NCI-H2029 (cell line): ENCODE results near the gene PHF19.

Experiments
- DNase-seq: peaks from one replicate; lab custom pipeline; 2025; lab: John Stamatoyannopoulos, UW

PHF19 gene

DNA sequence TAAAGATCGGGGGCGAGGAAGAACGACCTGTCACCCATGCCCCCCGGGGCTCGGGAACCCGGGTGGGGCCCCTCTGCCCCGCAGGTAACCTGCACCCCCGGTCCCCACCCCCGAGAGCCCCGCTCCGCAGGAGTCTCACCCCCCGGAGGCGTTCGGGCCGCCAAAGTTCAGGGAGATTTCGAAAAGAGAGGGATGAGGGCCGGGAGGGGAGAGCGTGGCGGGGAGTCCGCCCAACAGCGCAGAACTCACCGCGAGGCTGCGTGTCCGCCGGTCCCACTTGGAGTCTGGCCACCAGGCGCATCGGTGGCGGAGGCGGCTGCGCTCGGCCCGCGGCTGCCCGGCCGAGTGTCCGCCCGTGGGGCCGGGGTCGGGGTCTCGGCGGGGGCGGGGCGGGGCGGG is at the start of gene PHF19:
TSS of gene PHF19 (minus strand) at position 347 of the 399 bp plus-strand sequence. CDS start 2,447 bp downstream, outside the sequence.
- no peak for DNase-seq

DNA sequence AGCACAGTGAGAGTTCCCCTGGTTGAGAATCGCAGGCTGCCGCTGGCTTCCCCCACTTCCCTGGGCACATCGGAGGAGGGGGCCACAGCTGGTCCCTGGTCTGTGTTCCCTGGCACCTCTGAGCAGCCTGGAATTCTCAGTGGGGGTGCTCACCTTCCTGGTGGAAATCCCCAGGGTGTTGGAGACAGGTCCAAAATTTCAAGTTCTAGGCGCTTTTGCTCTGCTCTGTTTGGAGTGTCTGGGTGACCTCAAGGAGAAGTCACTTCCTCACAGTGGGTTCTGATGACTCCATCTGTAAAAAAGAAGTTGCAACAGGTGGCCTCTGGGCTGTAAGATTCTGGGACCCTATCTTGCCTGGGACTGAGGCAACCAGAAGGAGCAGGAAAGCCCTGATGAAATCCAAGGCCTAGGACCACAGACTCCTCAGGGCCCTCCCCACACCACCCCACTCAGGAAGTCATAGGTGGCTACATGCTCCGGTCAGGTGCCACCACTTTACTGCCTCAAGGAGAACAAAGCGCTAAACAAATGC is 49.5 kb upstream of the PHF19 start, which contains the start of gene TRAF1:
TSS of gene TRAF1 (minus strand) at position 400 of the 532 bp plus-strand sequence. CDS start 721 bp downstream, outside the sequence.
- no peak for DNase-seq

DNA sequence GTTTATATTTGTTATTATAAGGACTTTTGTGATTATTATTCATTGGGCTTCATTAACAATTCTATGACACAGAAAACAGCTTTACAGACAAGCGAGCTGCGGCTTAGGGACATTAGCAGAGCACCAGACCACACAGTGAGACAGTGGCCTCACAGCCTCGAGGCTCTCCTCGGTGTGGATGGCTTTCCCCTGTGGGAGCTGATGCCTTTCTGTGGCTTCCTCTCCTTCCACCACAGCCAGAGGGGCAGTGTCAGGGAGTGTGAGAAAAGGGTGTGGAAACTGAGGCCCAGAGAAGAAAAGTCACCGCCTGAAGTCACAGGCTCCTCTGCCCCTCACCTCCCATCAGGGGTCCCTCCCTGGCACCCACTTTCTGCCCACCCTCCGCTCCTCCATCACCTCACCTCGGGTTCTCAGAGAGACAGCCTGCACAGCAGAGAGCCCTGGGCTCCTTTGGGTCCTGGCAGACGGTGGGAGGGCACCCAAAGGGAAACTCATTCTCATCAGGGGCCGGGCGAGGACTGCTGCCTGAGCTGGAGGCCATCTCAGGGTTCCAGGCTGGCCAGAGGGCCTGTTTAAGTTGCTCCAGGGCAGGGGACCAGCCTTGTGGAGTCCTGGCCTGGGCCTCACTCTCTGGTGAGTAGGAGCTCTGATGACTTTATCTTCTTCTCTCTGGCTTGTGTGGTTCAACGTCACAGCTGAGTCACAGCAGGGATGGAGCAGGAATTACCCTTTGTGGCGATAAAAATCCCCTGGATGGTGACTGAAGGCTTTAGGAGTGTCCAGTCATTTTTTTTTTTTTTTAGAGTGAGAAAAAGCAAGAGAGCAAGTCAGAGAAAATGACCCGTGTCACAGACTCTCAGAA is 48.8 kb upstream of the PHF19 start:
- DNase-seq = no peak

DNA sequence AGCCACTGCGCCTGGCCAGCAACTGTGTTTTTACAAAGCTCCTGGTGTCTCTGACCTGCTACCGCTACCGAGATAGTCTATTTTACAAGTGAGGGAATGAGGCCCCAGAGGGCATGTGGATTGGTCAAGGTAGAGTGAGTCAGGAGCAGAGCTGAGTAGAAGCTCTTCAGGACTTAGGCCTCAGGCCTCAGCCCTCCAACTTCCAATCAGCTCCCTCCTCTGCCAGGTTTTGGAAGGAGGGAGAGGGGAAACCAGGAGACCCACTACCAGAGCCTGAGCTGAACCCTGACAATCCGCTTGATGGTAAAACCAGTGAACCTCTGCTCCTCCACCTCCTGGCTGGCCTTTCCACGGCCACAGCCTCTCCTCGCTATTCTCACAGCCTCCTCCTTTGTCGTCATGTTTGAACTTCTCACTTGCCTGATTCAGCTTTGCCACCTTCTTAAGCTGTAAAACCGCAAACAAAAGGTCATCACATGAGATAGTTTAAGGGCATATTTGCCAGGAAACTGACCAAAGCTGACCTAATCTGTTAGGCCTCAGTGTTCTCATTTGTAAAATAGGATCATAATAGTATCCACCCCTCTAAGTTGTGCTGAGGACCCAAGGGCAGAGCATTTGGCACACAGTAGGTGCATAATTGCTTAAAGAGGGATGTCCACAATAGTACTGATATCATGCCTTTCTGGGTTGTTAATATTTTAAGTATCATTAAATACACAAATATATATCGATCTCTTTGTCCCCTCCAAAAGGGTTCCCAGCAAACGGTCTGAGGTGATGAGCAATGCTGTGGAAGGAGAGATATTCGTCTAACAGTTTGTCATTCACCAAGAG is 47.9 kb upstream of the PHF19 start:
- DNase-seq = no peak

DNA sequence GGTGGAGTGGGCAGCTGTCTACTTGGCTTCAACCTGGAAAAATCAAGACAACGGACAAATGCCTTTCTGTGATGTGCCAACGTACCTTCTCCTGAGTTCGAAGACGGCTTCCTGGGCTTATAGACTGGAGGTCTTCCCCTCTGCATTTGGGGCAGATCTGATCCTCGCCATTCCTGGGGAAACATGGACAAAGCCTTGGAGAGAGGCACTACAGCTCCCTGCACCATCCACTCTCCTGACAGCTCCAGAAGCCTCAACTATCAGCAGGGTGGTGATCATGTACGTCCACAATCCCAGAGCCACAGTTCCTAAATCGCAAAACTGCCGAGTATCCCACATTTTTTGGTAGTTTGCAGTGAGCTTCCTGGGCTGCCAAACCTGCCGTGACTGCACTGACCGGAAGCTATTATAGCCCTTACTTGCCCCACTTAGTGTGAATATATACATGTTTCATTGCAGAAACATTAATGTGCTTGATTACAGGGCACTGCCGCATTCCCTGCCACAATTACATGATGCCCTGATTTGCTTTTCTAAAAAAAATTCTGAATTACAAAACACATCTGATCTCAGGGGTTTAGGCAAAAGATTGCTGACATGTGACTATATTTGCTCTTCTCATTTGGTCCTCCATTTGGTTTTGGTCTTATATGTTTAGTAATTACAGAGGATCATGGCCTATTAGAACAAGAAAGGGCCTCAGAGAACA is 46.8 kb upstream of the PHF19 start:
- no peak for DNase-seq

DNA sequence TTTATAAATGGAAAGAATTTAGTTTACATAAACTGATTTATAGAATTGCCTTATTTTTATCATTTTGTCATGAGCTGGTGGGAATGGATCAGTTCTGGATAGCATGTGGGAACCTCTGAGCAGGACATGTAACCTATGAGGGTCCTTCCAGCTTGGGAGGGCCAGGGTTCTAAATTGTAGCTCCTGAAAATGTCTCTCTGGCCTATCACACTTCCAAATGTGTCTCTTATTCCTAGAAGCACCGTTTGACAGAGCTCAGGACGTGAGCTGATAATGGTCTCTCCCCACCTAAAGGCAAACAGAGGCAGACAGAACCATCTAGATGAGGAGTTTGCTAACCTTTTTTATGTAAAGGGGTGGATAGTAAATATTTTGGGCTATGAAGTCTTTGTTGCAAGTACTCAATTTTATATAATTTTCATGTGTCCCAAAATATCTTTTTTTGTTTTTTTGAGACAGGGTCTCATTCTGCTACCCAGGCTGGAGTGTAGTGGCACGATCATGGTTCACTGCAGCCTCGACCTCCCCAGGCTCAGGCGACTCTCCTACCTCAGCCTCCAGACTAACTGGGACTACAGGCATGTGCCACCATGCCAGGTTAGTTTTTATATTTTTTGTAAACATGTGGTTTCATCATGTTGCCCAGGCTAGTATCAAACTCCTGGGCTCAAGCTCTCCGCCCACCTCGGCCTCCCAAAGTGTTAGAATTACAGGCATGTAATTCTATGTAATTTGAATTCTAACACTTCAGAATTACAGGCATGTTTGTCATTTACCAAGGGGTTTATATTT is 45.6 kb upstream of the PHF19 start:
- DNase-seq = no peak

DNA sequence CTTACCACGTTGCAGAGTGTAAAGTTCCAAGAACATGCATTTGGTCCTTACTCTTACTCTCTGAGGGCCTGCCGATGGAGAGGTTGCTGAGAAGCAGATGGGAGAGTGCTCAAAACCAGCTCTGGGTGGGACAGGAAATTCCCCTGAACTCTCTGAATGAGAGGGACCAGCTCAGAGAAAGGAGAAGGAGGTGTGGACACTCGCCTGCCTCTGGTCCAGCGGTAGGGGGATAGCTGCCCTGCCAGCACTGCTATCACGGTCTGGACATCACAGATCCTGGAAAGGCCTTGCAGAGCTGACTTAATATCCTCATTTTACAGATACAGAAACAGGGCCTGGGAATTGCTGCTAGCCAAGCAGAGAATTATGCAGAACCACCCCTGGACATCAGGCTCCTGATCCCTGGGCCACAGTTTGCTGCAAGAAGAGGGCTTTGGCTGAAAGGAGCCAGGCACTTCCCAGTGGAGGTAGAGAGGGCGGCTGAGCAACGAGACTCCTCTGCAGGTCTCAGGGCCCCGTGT is 44.7 kb upstream of the PHF19 start:
- DNase-seq = no peak

DNA sequence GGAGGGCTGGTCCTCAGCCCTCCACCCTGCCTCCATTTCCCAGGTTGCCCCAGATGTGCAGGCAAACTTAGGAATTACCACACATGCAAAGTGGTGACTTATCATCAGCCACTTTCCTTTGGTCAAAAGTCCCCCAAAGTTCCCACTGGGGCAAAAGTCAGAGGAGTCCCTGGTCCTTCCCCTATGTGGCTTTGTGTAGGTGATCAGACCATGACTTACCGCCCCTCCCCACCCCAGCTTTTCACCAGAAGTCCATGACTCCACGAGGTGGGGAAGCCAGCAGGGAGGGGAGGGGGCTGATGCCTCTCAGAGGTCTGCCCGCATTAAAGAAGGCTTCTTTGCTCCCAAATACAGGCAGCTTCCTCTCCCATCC is 43.8 kb upstream of the PHF19 start:
- DNase-seq = no peak

DNA sequence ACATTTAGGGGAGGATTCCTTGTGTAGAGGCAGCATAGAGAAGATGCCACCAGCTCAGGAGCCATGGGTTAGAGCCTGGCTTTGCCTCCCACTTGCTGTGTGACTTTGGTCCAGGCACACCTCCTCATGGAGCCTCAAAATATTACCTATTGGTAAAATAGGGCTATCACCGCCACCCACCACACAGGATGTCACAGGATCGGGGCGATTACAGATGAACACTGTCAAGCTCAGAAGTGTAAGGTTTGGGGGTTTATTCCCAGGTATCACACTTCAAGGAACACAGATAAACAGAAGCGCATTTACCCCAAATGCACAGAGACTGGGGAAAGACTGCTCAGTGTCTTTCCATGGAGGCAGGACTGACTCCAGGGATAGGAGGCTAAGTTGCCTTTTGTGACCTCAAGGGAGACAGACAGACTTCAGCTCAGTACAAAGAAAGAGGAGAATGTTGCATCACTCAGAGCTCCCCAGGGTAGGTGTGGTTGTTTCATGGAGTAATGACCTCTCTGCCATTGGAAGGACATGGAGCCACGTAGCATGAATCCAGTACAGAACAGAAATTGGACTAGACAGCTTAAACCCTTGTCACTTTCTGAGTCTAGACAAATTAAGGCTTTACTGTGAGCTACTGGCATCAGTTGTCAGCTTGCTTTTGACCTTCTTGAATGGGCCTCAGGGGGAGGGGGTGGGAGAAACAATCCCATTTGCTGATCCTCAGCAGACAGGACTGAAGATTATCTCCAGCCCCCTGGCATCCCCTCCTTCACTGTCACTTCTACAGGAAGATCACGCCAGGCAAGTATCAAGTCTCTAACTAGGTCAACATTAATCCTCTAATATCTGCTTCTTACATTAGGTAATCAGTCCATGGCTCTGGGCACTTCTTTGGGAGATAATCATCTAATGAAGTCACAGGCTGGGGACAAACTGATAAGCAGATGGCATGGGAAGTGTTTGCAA is 43.1 kb upstream of the PHF19 start:
- DNase-seq = no peak

DNA sequence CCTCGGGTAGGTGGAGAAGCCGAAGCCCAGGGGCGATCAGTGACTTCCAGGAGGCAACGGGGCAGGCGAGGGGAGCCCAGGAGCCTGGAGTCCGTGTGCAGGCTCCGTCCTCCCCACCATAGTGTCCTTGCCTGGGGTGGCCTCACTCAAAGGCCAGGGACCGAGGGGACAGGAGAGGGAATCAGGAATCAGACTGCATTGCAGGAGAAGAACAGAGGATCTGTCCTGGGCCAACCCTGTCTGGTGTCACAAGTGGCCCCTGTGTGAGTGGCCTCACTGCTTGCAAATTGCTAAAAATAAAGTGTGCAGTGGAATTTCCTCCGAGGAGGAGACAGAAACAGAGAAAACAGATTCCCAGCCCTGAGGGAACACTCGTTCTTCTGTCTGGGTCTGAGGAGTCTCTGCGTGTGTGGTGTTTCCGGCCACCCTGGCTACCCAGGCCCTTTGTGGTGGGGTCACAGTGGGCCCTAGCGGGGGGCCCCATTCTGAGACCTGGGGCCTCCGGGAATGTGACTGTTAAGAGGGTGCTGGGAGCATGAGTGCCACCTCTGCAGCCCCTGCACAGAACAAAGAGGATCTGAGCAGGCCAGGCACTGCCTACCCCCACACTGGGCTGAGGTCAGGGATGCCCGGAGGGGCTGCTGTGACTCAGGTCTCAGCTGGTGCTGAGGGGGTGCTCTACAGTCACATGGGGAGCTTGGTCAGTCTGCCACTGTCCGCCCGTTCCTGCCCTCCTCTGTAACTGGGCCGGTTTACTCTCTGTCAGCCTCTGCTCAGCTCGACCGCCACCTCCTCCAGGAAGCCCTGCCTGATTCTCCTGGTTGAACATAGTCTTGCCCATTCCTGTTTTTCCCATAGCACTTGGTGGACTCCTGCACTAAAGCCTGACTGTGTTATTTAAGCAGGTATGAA is 42.2 kb upstream of the PHF19 start:
- DNase-seq = no peak

DNA sequence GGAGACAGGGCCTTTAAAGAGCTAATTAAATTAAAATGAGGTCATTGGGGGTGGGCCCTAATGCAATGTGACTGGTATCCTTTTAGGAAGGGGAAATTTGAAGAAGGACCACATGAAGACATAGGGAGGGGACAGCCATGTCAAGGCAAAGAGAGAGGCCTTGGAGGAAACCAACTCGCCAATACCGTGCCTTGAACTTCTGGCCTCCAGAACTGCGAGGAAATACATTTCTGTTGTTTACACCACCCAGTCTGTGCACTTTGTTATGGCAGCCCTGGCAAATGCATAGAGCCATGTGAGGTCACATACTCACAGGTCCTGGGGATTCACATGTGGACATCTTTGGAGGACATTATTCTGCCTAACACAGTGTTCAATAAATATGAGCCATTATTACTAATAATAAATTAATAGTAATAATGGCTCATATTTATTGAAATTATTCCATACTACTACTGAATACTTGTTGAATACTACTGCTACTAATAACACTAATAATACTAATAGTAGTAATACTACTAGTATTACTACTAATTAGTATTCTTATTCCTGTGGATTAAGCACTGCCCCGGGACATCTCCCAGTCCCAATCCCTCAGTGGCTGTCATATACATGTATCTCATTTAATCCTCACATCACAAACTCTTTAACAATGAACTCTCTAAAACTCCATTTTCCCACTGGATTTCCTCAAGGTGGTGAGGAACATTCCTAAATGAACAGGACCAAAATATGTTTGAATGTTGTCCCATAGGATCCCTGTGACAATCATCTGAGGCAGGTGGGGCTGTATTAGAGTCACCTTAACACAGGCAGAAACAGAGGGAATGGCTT is 41.2 kb upstream of the PHF19 start:
- no peak for DNase-seq

DNA sequence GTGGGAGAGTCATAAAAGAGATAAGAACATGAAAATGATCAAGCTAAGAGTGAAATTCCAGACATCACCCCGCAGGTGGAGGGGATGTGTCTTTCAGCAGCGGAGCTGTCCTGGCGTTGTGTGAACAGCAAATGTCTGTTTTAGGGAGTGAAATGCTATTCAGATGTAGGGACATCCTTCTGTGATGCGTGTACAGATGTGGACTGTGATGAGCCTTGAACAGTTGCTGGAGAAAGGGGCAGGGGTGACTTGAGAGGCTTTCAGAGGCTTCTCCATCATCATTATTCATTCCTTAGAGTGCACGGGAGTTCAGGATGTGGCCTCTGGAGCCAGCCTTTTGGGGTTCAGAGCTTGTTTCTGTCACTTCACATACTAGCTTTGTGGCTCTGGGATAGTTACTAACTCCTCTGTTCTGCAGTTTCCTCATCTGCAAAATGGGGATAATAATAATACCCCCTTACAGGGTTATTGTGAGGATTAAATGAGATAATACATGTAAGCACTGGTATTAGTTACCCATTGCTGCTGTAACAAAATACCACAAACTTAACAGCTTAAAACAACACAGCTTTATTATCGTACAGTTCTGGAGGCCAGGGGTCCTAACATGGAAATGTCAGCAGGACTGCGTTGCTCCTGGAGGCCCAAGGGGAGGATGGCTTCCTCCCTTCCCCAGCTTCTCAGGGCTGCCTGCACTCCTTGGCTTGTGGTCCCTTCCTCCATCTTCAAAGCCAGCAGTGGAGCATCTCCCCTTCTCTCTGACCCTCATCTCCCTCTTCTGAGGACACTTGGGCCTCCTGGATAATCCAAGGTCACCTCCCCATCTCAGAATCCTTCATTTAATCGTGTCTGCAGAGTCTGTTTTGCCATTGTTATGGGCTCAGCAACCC is 40.2 kb upstream of the PHF19 start:
- no peak for DNase-seq

DNA sequence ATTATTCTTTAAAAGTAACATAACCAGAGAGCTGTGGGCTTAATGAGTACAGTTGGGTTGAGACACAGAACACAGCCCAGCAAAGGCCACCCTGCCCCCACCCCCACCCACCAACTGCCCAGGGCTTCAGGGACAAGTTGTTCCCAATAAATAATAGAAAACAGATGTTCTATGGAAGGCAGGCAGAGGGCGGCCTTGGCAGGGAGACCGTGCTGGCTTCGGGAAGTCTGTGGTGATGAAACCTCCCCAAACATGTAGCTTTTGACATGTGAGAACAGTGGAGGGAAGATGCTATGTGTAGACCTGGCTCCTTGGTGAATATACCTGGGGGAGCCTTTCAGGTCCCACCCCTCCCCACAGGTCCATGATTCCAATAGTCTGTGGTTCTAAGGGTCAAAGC is 39.6 kb upstream of the PHF19 start:
- DNase-seq = no peak

DNA sequence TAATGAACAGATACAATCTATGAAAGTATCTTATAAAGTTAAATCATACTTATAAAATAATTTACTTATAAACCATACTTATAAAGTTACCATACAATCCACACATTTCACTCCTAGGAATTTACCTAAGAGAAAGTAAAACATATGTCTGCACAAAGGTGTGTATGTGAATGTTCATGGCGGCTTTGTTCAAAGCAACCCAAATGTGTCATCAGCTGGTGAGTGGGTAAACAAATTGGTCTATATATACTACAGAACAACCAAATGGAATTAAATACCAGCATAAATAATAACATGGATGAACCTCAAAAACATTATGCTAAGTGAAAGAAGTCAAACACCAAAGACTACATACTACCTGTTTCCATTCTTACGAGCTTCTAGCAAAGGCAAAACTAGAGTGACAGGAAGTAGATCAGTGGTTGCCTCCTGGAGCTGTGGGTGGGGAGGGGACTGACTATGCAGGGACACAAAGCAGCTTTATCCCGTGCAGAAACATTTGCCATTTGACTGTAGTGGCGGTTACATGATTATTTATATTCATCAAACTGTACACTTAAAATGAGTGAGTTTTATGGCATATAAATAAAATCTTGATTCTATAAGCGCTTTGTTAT is 39.0 kb upstream of the PHF19 start:
- DNase-seq = no peak

DNA sequence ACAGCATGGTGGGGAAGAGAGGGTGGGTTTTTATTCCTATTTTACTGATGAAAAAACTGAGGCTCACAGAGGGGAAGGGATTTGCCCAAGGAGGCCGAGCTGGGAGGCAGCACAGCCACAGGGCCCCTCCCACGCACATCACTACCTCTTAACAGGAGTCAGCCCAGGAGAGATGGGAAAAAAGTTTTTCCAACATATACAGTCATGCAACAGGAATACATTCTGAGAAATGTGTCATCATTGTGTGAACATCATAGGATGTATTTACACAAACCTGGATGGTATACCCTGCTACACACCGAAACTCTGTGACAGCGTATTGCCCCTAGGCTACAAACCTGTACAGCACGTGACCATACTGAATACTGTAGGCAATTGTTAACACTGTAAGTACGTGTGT is 38.0 kb upstream of the PHF19 start:
- no peak for DNase-seq

DNA sequence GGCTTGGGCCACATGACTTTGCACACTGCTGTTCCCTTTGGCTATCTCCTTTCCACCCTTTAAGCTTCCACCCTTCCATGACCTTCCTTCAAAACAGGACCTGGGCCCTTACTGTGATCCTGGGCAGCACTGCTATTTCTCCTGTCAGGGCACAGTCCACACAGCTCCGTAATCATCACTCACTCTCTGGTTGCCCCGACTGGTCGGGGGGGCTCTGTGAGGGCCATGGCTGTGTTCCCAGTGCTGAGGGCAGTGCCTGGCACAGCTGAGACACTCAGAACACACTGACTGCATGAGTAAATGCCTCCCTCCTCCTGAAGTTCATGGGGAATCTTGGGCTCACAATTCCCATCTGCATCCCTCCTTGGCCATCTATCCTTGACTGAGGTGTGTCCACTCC is 37.4 kb upstream of the PHF19 start:
- no peak for DNase-seq
